Spleen (tissue), 11 donors: ENCODE measurements around the gene CX3CR1. TPM values are rescaled to one million over a fixed set of nuclear protein-coding genes. Genes with fewer than 3 reads are reported as not detected.

Source experiments
- DNase-seq: peaks from one replicate; pipeline ENCODE4 v3.0.0-alpha.2; 2020
- H3K27ac ChIP-seq, 8 donors: fragments of 200-600 bp; sonication (generic) in 7 of 8; 1 replicate in 4 of 8; 2 replicates in 4 of 8; pipeline versions ENCODE4 v1.5.0 to v1.8.0; 2016 to 2021; ENCODE audit warnings: inconsistent platforms in 4 of 8, mild to moderate bottlenecking in 4 of 8, moderate library complexity in 1 of 8
- H3K27me3 ChIP-seq, 7 donors: fragments of 200-600 bp; sonication (generic) in 6 of 7; replicated peaks in 1 of 7; 1 replicate in 4 of 7; 2 replicates in 3 of 7; pipeline versions ENCODE4 v1.5.0 to v1.8.0; 2016 to 2021; ENCODE audit warnings: inconsistent platforms in 3 of 7, mild to moderate bottlenecking in 1 of 7
- H3K36me3 ChIP-seq, 6 donors: fragments of 200-600 bp; sonication (generic) in 5 of 6; 1 replicate in 4 of 6; 2 replicates in 2 of 6; pipeline versions ENCODE4 v1.5.0 to v1.8.0; 2016 to 2021; ENCODE audit warnings: inconsistent platforms in 2 of 6
- H3K4me1 ChIP-seq, 6 donors: fragments of 200-600 bp; sonication (generic) in 5 of 6; 1 replicate in 3 of 6; 2 replicates in 3 of 6; pipeline versions ENCODE4 v1.5.0 to v1.8.0; 2016 to 2021; ENCODE audit warnings: inconsistent platforms in 3 of 6
- H3K4me3 ChIP-seq, 8 donors: fragments of 200-600 bp; sonication (generic) in 7 of 8; 1 replicate in 4 of 8; 2 replicates in 4 of 8; pipeline versions ENCODE4 v1.5.0 to v1.8.0; 2016 to 2021; ENCODE audit warnings: inconsistent platforms in 4 of 8, mild to moderate bottlenecking in 4 of 8, moderate library complexity in 2 of 8
- H3K9me3 ChIP-seq, 8 donors: fragments of 200-600 bp; sonication (generic) in 7 of 8; 1 replicate in 4 of 8; 2 replicates in 4 of 8; pipeline versions ENCODE4 v1.5.0 to v1.8.0; 2016 to 2021; ENCODE audit warnings: inconsistent platforms in 4 of 8
- CTCF ChIP-seq, 11 experiments: fragments of 200-600 bp in 7 of 11; fragments of 450-650 bp in 4 of 11; sonication (generic) in 4 of 11; IDR thresholded peaks in 8 of 11; conservative IDR thresholded peaks in 3 of 11; 1 replicate in 7 of 11; 2 replicates in 4 of 11; pipeline versions ENCODE4 v1.4.0 to v1.8.0; 2016 to 2021; ENCODE audit warnings: antibody characterized with exemption in 11 of 11, inconsistent platforms in 4 of 11, mild to moderate bottlenecking in 1 of 11
- POLR2A ChIP-seq, 3 donors: fragments of 450-650 bp; IDR thresholded peaks; one replicate each; pipeline ENCODE4 v1.5.1; 2017; ENCODE audit warnings: antibody characterized with exemption in 3 of 3, mild to moderate bottlenecking in 1 of 3
- POLR2AphosphoS5 ChIP-seq, 3 donors: sonication (generic); formaldehyde crosslinking; IDR thresholded peaks; one replicate each; pipeline ENCODE4 v1.5.1; 2017; ENCODE audit warnings: antibody characterized with exemption in 3 of 3
- WGBS, 5 donors: extraction: QIAGEN DNeasy Blood & Tissue Kit in 3 of 5; methylation state at CpG; one replicate each; pipeline versions ENCODE4 v1.1.5 to v1.1.7; 2013 to 2018; 5-methylcytosine and 5-hydroxymethylcytosine counted together
- intact Hi-C: fragments of 100-400 bp; cut with DNase I; formaldehyde crosslinking; loops from one replicate; pipeline ENCODE4 v1.15.0; 2023; ENCODE audit warnings: low total_unique reads
- polyA plus RNA-seq, 3 donors: library from polyadenylated mRNA; stranded (reverse); fragments of 200-250 nt; gene quantifications; one replicate each; pipeline ENCODE4 v1.2.1, GENCODE V29; 2013
- total RNA-seq, 7 donors: library from RNA; depleted of rRNA in 3 of 7; stranded (reverse); fragments of >200 nt in 3 of 7; fragmentation: NEBNext Ultra II Directional in 4 of 7; extraction: Animal tissue kit (Norgen Biotek cat#: 25700) in 4 of 7; gene quantifications; one replicate each; pipeline versions ENCODE4 v1.1.0 to v1.2.1, GENCODE V29; 2016 to 2021
- donor health status: healthy with polysubstance abuse.
- donor health status: DM: no; HTN: no; CAD: no; lungs with moderate emphysema.
- donor health status: DM: no; HTN: no; CAD: no.
- donor health status: Bipolar disorder and iron deficiency.
- donor health status: healthy.
- donor health status: DM: no; HTN: no; CAD: no.
- donor health status: DM: yes; HTN: yes; CAD: no.

CX3CR1 gene
- total and polyA plus RNA-seq, 10 donors, result 0.09 to 15.0 (median 6.2) TPM

- H3K9me3 ChIP-seq, result no peaks in the 10 kb centered on the region
- intact Hi-C loops, result no loop called here
- H3K27ac ChIP-seq, result no peak overlapping the region
- DNase-seq, result no peak
- no peaks in the 10 kb centered on the region for H3K36me3 ChIP-seq
- H3K4me3 ChIP-seq, result no peak overlapping the region
- TF ChIP-seq CTCF (IDR thresholded peaks at IDR 0.05 in 8 of 11, conservative IDR thresholded peaks at IDR 0.05 in 3 of 11) (no peak), POLR2AphosphoS5 (IDR thresholded peaks at IDR 0.05) (no peak), POLR2A (IDR thresholded peaks at IDR 0.05) (no peak)
- WGBS, 5 donors, result 81 to 90% (median 81%) methylated on average over 2 of the region's 2 CpGs
- no peaks in the 10 kb centered on the region for H3K27me3 ChIP-seq
- peaks cover 0 to 26% (median 12%) of the 10 kb centered on the region in 6 donors for H3K4me1 ChIP-seq
Observed at GRCh38 chr3:39222939-39223338, 56.9 kb downstream of the CX3CR1 start.

GRCh38 chr3:39222462-39222861, 57.4 kb downstream of the CX3CR1 start:
- Histone ChIP-seq H3K27ac (no peak overlapping the region), H3K4me3 (no peak overlapping the region), H3K27me3 (no peaks in the 10 kb centered on the region), H3K4me1 (peaks cover 0 to 26% (median 12%) of the 10 kb centered on the region in 6 donors), H3K36me3 (no peaks in the 10 kb centered on the region), H3K9me3 (no peaks in the 10 kb centered on the region)
- intact Hi-C loops, result no loop called here
- no peak for DNase-seq
- TF ChIP-seq POLR2AphosphoS5 (IDR thresholded peaks at IDR 0.05), result no peak
- no peak for TF ChIP-seq CTCF (IDR thresholded peaks at IDR 0.05 in 8 of 11, conservative IDR thresholded peaks at IDR 0.05 in 3 of 11)
- no peak for TF ChIP-seq POLR2A (IDR thresholded peaks at IDR 0.05)
- WGBS, 5 donors, result 51 to 74% (median 62%) methylated on average over 1 of the region's 1 CpG

- Histone ChIP-seq H3K9me3 (no peaks in the 10 kb centered on the region), H3K4me3 (no peak overlapping the region), H3K27ac (peak overlapping the region in 1 of 8 donors; percentile 6), H3K36me3 (no peaks in the 10 kb centered on the region), H3K4me1 (peaks cover 0 to 30% (median 15%) of the 10 kb centered on the region in 6 donors), H3K27me3 (no peaks in the 10 kb centered on the region)
- no peak for DNase-seq
- TF ChIP-seq POLR2A (IDR thresholded peaks at IDR 0.05) (no peak), CTCF (IDR thresholded peaks at IDR 0.05 in 8 of 11, conservative IDR thresholded peaks at IDR 0.05 in 3 of 11) (no peak), POLR2AphosphoS5 (IDR thresholded peaks at IDR 0.05) (no peak)
- intact Hi-C loops, result no loop called here
Observed at GRCh38 chr3:39221141-39221530, 58.7 kb downstream of the CX3CR1 start.

- Histone ChIP-seq H3K27me3 (no peaks in the 10 kb centered on the region), H3K36me3 (no peaks in the 10 kb centered on the region), H3K27ac (peak overlapping the region in 1 of 8 donors; percentile 6), H3K4me1 (peaks cover 0 to 30% (median 15%) of the 10 kb centered on the region in 6 donors), H3K4me3 (no peak overlapping the region), H3K9me3 (no peaks in the 10 kb centered on the region)
- WGBS, 5 donors, result 54 to 63% (median 54%) methylated on average over 6 of the region's 6 CpGs
- DNase-seq, result no peak
- intact Hi-C loops, result no loop called here
- TF ChIP-seq POLR2AphosphoS5 (IDR thresholded peaks at IDR 0.05), result no peak
- TF ChIP-seq POLR2A (IDR thresholded peaks at IDR 0.05), result no peak
- no peak for TF ChIP-seq CTCF (IDR thresholded peaks at IDR 0.05 in 8 of 11, conservative IDR thresholded peaks at IDR 0.05 in 3 of 11)
Observed at GRCh38 chr3:39220407-39221140, 59.3 kb downstream of the CX3CR1 start.
